HG03025 (cell line): ENCODE measurements around the gene SLC44A3.

ENCODE experiments used
- ATAC-seq: cut with Tn5 transposase; IDR thresholded peaks from one replicate; pipeline ENCODE4 v1.9.1; 2021; ENCODE audit warnings: mild to moderate bottlenecking, moderate library complexity; ENCODE audit not compliant: unreplicated experiment, low FRiP score

The SLC44A3 gene

DNA sequence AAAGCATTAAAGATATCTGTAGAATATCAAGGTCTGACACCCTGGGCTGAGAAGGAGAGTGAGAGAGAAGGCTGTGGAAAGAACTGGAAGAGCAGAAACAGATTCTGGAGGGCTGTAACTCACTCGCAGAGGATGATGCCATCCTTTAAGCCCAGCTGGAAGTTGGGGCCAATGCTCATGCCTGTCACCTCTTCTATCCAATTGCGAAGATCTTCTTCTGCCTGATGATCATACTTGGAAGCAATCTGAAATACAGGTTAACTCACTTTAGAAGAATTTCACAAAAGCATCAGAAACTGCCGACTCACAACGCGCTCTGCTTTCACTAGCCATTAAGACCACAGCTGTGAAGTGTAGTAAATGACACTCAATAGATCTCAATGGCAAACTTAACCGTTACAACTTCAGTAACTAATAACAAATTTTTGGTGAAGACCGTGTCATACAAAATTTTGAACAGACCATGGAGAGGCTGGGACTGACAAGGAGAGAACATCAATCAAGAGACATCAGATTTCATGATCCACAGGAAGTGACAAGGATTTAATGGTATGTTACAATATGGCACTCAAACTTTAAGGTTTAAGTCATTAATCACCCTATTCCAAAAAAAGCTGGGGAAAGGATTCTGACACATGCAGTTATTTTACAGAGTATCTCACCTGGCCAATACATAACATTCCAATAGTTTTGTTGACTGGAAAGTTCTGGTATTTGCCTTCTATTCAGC, 83.3 kb downstream of the SLC44A3 start:
- no peak for ATAC-seq

DNA sequence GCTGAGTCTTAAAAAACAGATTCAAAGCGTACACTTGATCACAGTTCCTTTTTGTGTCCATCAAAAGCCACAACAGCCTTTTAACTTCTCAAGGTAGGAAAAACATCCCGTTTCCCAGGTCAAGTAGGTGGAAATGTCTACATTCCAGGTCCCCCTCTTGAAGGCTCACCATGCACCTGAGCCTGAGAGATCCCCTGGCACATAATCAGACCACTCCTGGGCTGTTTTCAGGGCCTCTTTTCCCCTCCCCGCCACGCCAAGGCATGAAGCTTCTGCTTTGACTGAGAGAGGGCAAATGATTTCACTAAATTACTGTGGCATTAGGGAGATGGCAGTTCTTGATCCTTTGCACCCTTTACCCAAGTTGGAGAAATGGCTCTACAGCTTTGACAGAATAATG, 85.0 kb downstream of the SLC44A3 start:
- ATAC-seq: no peak

DNA sequence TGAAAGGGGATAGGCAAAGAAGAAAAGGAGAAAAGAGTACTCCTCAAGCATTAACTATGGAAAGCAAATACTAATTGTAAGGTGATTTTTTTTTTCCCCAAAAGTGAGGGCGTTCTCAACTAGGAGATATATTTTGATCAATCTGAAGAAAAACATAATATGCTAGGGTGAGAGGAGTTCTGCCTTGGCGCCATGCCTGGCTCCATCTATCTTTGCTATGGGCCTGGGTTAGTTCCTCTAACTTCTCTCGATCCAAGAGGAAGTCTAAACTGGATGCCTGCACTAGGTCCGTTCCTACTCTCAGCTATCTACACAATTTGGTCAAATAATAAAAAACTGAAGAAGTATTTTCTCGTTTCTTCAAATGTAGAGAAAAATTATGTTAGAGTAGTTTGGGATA, 86.2 kb downstream of the SLC44A3 start:
- ATAC-seq: no peak

DNA sequence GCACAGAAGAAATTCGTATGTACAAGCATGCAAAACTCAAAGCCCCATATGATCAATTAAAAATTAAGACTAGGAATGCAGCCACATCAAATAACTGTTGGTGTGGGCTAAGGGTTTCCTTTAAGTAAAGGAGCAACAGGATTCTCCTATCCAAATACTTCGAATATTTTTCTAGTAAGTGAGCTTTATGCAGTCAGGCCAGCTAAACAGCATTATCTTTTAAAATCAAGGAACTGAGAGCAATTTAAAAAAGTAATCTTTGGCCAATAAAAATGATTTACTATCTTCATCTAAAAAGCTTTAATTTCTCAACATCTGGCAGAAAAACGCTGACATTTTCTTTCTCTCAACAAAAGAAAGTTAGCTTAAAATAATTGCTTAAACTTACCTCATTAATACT, 87.0 kb downstream of the SLC44A3 start:
- ATAC-seq: no peak

DNA sequence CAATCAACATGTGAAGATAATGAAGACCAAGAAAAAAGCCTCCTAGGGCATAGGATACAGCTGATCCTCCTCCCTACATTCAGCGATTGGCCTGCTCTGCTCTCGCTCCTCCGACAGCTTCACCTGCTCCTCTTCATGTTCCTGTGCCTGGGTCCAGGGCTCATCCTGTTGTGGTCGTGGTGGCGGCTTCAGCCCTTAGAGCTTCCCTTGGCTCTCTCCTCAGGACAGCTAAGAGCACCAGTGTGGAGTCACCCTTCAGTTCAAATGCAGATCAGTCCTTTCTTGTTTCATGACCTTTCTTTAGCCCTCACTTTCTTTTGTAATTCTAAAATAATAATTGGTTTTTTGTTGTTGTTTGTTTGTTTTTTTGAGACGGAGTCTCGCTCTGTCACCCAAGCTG, 88.0 kb downstream of the SLC44A3 start:
- no peak for ATAC-seq

DNA sequence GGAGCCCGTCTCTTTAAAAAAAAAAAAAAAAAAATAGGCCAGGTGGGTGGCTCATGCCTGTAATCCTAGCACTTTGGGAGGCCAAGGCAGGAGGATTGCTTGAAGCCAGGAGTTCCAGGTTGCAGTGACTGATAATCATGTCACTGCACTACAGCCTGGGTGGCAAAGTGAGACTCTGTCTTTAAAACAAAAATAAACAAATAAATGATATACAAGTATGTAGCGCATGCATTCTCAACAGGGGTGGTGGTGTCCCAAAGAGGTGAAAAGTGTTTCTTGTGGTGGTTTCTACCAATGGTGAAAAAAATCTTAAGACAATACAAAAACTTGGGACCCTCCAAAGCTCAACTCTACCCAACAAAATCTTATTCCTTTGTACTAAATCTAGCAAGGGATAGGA, 88.8 kb downstream of the SLC44A3 start:
- ATAC-seq: no peak

DNA sequence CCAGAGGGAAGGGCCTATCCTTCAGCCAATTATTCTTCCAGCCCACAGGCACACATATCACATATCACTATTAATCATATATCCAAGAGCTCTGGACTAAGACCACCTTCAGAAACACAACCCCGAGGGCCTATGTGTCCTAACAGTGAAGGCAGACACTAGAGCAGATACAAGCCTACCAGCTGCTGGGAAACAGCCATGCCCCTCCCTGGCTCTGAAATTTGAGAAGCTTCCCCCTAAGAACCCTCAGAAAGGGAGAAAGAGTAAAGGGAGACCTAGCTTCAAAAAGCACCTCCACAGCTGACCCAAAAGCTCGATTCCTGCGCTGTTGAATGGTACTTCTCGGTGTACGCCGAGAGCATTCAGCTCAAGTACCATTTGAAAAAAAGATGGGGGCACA, 89.3 kb downstream of the SLC44A3 start:
- ATAC-seq: no peak

DNA sequence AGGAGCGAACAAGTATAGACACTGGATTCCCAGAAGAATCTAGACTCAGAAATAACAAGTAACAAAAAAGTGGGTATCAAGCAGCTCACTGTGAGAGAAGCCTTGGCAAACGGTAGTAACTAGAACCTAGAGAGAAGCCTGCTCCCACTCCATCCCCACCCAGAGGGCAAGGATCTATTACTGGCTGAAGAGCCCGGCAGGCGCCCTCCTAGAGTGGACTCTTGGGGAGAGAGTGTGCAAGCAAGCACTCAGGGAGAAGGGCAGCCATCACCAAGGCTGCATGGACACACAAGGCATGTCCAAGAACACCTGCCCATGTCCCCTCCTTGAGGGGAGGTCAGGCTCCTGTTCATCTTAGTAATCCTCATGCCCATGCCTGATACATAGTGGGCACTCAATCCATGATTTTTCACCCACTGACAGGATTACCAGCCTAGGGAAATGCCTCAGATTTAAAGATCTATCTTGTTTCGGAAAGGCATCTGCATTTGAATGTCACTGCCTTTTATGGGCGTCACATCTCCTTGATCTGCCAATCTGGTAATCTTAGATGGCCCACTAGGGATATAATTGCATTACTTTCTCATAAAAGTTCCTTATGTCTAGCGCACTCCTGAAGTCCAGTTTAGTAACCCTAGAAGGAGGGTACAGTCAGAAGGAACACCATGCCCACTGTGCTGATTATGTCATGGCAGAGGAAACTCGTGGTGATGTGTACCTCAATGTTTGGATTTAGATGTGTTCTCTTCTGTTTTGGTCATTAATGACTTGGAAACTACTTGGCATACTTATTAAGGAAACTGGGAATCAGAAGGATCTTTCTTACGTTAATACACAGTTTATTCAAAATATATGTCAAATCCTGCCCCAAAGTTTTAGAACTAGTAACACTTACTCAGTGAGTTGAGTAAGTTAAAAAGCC, 92.4 kb downstream of the SLC44A3 start:
- ATAC-seq: no peak

DNA sequence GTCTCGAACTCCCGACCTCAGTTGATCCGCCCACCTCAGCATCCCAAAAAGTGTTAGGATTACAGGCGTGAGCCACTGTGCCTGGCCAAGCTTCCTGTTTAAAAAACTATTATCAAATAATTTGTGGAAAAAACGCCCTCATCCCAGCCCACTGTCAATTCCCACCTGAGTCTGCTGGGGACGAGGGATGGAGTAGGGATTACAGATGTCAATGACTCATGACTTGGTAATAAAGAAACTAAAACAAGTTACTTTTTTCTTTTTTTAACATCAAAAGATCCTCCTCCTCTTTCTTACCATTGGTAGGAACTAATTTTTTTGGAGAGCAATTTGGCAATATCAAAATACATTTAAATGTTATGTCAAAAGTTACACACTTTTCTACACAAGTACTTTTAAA, 97.1 kb downstream of the SLC44A3 start:
- no peak for ATAC-seq

DNA sequence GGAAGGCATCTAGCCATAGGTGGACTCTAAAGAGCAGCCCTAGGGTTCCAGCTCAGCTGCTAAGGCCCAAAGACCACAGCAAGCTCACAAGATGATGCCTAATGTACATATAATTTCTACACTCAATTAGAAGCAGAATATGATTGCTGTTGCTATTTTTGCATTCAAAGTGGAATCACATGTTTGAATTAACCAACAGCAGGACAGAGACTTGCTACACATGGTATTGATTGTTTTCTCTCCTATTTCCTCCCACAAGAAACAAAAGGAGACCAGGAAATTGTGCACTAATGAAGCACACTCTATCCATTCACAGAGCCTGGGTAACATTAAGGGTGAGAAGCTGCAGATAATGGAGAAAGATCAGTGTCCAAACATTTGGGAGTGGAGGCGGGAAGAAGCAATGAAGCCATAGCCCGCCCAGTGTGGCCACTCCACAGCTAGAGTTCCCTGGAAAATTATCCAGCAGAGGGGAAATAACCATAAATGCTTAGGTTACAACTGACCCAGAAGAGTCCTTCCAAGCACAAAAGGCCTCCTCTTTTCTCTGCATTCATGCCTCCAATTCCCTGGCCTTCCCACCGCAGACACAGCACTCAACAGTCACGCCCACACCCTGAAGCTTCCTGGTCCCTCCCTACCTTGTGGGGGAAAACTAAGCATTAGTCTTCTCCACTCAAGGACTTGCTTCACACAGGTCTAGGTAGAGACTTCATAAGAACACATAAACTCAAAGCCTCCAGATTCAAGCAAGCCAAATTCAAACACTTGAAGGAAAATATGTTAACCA, 99.3 kb downstream of the SLC44A3 start:
- no peak for ATAC-seq

DNA sequence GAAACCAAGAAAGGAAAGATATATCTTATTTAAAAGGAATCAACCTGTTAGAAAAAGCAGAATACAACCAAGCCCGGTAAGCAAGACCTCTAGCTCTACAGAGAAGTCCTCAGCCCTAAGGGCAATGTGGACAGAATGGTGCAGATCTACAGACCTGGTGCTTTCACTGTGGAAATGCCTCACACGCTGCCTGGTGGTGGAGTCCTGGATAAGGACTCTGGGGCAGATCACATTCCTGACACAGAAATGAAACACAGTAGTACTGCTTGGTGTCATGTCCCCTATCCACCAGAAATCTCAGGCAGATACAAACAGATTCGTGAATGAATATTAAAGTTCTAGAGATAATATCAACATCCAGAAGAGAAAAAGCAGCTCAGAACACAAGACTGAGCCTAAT, 99.9 kb downstream of the SLC44A3 start:
- ATAC-seq: no peak

DNA sequence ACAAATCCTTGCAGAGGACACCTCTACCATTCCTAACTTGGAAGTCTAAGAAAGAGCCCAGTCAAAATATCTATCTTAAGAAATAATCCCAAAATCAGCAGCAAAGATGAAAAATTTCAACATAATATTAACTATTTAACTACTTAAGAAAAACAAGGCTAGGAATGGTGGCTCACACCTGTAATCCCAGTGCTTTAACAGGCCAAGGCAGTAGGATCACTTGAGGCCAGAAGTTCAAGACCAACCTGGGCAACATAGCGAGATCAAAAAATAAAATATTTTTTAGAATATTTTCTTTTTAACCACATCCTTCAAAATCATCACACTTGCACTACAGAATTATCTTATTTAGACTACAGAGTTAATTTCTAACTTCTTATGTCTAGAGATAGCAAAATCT, 101.8 kb downstream of the SLC44A3 start:
- no peak for ATAC-seq

DNA sequence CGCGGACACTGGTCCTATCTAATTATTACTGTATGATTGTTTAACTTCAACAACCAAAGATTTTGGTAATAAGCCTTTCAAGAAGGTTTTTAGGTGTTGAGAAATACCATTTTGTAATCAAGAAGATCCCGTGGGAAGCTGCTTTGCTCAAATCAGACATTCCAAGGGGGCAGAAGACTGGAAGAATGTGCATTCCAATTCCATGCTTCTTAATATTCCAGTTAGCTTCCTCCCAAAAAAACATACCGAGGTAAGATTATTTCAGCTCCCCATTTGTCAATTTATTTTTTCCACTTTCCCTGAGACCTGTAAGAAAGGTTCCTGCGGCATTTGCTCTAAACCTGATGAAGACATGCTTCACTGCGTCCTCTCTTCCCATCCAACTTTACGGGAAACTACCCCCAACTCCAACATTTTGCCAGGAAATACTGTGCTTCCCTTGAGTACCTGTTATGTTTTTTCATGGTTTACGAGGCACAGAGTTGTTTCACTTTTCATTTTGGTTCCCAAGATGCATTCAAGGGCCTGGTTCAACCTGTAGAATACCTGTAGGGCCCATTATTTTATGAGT, 102.7 kb downstream of the SLC44A3 start:
- no peak for ATAC-seq

DNA sequence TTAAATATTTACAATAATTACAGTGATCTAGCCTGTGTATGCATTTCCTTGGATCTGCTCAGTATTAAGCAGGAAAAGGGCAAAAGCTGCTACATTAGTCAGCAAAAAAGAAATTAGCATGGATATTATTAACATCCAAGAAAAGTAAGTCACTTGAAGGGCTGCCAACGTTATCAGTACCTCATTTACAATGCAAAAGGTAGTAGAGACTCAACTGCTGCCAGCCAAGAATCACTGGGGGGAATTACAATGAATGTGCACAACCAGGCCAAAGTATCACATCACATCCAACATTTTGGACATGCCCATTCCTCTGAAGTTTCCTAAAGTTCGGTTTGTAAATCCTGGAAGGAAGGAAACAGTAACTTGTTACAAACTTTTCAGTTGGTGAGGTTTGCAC, 104.8 kb downstream of the SLC44A3 start:
- no peak for ATAC-seq

DNA sequence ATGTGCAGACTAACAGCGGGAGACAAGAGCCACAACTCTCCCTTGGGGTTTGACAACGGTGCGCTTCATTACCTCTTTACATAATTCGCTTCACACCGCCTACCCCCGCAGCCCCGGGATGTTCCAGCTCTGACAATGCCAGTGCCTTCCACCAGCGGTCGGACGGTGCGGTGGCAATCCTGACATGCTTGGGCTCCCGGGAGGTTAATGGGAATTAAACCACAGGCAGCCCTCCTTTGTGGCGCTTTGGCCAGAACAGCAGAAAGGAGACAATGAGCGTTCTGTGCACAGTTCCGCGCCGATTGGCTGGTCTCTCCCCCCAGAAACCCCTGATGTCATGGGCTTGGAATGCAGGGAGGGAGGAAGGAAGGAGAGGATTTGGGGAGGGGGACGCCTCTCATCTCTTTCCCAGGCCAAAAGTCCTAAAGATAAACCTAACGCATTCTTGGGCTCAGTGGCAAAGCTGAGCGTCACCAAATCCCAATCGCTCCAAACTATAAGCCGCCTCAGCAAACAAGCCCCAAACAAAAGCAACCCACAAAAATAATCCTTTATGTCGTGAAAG, 105.5 kb downstream of the SLC44A3 start:
- ATAC-seq: no peak

DNA sequence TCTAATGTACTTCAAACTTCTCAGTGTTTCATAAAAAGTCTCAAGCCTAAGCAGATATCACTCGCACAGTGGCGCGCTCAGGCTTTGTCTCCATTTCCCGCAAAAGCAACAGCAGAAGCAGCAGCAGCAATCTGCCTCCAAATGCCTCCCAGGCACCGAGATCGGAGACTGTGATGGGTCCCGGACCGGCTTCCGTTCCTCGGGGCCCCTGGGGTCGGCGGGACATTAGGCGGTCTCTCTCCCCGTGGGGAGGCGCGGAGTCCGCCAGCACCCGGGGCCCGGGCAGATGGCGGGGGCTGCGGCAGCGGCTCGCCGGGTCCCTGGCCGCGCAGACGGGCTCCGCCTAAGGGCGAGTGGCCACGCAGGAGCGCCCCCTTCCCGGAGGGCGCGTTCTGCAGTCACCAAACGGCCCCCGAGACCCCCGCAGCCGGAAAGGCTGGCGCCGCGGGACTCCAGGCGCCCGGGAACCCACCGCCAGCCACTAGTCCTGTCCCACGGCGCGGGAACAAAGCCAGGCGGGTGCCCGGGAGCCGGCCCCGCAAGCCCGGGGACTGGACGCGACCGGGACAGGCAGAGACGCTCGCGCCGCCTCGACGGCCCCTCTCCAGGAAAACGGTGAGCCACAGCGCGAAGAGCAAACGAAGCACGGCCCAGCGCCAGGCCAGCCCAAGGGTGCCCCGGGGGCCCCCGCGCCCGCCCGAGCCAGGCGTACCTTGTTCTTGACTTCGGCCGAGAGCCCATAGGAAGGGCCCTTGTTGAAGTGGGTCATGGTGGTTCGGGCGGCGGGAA, 106.2 kb downstream of the SLC44A3 start:
- ATAC-seq: peak; percentile 9

DNA sequence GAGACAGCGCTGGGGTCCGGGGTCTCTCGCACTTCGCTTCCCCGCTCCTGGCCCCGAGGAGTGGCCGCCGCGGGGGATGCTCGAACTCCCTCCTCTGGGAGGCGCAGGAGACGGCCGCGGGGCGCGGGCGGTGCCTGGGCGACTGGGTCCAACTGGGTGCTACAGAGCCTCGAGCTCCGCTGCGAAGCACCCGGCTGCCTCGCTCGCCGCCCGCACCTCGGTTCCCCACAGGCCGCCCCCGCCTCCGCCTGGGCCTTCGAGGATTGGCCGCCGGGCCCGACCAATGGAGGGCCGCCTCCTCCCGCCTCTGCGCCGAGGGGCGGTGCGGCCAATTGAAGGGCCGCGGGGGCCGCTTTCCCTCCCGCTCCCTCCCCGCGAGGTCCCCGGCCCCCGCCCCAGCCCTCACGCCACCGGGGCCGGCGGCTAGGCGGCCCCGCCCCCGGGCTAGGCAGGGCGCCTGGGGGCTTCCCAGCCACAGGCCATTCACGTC, 106.8 kb downstream of the SLC44A3 start, which contains the start of gene CNN3:
CNN3 (minus strand) TSS at position 196 of the 490 bp plus-strand sequence. CDS start 216 bp downstream, outside the sequence.
- ATAC-seq: peak; percentile 71

DNA sequence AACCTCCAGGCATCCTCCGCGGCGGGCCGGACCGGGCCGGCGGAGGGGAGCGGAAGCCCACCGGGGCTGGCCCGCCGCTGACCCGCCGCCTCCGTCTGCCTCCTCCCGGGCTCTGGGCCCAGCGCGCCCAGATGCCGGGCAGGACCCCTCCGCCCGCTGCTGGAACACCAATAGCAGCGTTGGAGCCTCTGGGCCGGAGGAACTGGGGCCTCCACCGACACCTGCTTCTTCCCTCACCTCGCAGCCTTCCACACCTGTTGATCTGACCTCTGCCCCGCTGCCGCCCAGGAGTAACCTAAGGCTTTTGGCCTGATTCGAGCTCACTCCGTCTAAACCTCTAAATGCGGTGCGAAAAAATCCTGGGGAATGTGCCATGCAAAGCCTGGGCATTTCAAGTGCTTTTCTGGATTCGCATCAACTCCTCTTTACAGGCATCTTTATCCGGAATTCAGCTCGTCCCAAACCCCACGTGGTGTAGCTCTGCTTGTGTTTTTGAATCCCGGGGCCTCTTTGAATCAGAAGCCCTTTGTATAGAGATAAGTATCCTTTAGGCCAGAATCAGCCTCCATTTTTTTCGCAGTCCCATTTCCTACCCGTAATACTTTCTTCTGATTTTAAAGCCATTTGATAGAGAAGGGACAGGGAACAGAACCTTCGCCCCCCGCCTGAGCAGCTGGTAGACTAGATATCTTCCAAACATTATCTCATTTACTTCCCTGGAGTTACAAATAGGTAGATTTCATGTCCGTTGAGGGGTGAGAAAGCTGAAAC, 107.4 kb downstream of the SLC44A3 start:
- peak; percentile 30 for ATAC-seq
